Fibroblast of upper back skin (primary cell): ENCODE results near the gene MAP2.

Experiments used
- DNase-seq: peaks from one replicate; pipeline ENCODE4 v3.0.0-alpha.2; 2013

The MAP2 gene

DNA sequence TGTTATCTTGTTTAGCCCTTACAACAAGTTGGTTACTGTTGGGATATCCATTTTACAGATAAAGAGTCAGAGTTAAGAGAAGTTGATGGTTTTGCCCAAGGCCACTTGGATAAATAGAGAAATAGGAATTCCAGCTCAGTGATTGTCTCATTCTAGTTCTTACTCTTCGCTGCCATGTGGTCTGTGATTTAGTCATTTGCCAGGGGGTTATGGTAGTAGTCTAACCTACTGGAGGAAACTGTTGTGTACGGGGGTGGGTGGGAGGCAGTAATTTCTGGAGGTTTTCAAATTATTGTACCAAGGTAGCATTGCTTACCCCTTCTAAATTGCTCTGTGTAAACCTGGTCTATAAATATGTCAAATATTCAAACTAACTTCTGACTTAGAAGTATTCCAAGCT lies 110.4 kb downstream of the MAP2 start:
- no peak for DNase-seq

DNA sequence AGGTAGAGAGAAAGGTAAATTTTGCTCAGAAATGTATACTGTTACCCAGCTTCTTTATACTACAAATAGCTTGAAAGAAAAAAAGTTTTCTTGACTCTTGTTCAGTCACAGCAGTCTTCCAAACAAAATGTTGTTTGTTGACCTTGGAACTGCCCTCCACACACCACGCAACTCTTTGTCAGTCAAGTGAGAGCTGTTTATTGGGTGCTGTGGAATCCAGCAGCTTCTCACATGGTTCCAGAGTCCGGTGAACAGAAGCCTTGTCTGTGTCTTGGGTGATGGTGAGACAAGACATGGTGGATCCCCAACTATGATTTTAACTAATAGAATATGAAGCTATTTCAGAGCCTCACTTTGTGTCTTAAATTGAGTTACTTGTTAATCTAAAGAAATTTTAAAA lies 112.5 kb downstream of the MAP2 start:
- DNase-seq = no peak

DNA sequence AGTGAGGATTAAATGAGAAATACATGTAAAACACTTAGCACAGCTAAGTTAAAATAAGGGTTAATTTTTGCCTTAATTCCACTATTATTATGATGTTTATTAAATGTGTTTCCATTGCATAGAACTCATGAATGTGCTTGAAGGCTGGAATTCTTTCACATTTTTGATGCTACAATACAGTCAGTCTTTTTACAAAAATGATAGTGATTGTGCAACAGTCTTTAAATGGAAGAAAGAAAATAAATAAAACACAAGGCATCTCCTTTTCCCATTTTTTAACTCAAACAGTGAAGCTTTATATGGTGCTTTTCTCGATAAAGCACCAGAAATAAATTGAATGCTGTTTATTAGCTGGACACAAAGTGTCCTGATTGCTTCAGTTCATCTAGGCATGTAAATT lies 123.9 kb downstream of the MAP2 start:
- no peak for DNase-seq

DNA sequence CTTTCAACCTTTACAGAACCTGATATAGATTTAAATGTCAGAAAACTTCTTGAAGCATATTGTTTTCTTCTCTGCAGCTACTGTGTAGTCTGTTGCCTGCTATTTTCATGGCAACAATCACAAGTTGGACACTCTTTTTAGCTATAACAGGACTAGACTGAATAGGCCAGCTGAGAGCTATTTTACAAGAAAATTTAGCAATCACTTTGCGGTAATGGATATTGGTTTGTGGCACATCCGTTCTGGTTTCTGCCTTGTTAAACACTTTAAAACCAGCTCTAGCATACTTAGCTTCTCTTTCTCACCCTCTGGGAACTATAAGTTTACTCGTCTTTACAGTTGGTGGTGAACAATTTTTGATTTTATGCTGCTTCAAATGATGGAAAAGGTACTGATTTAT lies 125.7 kb downstream of the MAP2 start:
- no peak for DNase-seq

DNA sequence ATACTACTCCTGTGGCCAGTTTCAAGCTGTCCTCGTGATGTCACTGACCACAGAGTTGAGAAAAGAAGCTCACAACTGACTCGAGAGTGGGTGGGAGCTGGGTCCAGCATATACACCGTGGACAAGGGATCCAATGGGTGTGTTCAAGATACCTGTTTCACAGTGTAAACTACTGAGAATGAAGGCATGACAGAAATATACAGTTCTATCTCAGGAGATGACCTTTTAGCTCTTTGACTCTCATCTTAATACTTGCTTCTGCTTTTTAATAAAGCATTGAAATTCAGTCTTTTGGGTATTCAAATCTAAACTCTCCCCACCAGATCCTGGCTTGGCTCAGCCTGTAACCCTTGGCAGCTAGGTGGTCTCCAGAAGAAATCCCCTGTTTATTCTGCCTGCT lies 130.1 kb downstream of the MAP2 start:
- DNase-seq = no peak

DNA sequence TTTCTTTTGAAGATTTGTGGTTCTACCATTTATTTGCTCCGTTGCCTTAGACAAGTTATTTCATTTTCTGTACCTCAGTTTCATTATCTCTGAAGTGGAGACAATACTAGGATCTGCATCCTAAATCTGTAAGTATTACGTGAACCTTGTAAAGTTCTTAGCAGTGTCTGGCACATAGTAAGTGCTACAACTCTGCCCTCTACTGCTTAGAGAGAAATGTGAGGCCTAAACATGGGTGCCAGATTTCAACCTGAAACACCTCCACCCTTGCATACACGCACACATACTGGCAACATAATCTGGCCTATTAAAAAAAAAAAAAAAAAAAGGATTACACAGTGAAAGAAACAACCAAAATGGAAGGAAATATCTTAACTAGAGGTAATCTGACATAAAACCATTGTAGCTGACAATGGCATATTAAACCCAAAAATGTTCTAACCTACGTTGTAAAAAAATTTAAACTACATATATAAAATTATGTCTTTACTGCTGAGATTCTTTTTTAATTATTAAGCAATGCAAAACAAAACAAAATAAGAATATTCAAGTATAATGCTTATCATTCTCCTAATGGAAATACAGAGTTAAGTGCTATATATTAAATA lies 132.6 kb downstream of the MAP2 start:
- peak; percentile 54 for DNase-seq

DNA sequence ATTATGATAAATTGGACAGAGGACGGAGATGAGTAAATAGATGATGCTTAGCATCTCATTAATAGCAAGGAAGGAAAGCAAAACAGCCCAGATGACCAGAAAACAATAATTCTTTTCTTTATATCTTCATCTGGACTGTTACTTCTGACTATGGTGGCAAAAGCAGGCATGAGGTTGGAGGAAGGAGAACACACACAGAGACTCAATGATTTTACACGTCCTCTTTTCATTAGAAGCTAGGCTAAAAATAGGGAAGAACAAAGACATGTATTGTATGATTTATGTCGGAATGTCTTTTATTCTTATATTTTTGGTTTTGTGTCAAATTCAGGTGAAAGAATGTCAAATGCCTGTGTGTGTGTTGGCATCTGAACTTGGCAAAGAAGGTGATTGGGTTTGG lies 137.1 kb downstream of the MAP2 start:
- no peak for DNase-seq

DNA sequence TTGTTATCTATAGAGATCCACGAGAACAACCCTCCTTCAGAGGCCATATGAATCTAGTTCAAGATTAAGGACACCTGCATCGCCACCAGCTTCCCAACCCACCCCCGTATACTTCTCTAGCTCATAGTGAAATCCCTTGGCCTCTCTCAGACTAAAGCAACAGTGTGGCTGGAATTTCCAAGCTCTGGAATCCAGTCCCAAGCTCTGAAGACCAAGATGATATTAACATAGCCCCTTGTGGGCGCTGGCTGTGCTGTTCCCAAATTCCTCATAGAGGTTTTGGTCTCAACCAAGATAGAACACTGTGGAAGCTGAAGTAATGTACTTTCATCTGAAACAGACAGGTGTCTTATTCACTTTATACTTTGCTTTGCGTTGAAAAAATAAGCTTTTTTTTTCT lies 139.6 kb downstream of the MAP2 start:
- no peak for DNase-seq

DNA sequence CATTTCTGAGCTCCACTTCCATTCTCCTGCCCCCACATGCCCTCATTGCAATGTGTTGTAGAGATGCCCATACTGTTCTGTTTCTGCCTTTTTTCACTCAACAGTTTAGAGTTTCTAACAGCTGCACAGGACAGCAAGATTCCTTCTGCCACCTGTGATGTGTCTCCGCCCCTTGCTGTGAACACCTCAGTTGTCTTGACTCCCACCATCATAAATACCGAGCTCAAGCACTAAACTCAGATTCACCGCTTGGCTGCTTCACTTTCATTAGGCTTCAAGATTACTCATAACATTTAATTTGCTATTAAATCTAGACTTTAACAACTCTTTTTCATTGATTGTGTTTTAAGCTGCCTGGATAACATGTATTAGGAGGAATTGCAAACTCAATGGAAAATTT lies 141.0 kb downstream of the MAP2 start:
- DNase-seq = no peak

DNA sequence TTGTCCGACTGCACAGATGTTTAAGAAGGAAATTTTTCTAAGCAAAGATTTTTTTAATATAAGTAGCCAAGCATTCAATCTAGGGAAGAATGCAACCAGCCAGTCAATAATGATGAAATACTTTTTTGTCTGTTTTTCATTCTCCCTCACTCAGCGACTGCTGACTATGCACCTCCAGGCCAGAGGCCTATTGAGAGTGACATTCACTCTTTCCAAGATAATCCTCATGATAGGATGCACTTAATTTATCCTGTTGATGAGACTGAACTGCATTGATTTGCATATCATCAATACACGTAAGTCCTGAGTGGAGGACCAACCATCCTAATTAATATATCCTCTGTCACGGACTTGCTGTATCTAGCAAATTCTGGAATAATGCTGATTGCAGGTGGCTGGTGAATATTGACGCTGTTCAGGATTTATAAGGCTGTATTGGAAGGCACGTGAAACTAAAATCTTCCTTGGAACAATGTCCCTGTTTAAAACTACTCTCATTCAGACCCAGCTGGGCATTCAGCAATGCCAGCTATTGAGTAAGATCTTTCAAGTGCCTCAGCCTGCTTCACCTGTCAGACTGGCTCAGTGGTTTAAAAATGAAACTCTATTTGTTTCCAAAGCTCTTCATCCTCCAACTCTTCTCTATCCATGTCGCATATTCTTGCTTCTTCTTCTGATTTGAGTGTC lies 142.2 kb downstream of the MAP2 start:
- no peak for DNase-seq

DNA sequence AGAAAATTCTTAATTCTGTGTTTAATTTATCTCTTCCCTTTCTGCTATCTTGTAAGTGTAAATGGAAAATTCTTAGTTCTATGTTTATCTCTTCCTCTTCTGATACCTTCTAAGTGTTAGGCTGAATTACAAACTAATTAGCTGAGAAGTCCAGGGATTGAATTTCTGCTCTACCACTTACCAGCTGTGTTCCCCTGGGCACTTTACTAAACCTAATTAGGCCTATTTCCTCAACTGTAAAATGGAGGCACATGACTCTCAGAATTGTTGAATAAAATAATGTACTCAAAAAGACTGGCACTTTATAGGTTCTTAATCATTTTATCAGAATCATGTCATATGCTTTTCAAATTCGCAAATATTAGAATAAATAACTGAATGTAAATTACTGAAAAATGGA lies 146.3 kb downstream of the MAP2 start:
- no peak for DNase-seq

DNA sequence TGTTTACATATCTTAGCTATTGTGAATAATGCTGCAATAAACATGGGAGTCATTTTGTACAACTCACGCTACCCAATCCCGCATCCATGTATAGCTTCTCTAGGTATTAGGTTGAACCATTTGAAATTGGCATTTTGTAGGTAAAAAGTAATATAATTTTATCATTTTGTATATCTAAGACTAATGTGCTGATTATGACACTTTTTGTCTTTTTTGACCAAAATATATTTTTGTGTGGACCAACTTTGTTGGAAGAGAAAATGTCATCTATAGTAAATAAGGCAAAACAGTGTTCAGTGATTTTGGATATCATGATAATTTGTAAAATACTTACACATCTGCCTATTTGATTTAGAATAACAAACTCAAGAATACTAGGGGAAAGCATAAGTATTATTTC lies 150.7 kb downstream of the MAP2 start:
- DNase-seq = no peak

DNA sequence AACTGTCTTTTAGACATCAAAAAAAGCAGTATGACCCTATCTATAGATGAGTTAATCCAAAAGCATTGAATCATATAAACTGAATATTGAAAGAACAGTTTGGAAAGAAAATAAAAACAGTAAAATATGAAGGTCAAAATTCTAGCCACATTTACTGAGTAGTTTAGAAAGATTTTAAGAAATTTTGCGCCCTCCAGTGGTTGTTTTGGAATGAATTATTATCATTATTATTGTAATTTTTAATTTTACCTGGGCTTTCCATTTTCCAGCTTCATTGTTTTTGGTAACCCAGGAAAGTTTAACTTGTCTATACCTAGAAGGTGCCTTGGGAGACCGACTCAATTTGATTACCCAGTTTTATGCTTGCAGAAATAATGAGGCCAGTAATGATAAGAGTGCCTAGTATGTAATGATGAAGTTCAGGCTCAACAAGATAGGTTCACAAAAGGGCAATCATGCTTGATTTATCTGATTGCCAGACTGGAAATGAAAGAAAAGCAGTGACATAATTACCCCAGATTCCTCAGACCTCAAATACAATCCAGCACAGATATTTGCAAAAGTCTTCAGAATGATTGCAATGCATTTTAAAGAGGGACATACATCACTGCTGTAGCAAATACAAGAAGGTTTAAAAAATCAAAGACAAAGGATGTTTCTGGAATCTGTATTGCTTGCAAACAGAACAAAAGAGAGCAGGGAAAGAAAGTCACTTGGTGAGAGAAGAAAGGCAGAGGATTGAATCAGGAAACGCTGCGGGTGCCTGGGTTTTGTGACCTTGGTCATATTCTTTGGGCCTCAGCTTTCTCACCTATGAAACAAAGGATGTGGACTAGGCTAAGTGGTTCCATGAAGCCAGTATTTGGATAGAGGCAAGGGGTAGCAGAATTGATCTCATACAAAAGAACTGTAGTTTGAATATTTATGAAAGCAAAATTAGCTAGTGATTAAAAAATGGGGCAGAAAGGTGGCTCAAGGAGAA lies 153.8 kb downstream of the MAP2 start:
- peak; percentile 17 for DNase-seq

DNA sequence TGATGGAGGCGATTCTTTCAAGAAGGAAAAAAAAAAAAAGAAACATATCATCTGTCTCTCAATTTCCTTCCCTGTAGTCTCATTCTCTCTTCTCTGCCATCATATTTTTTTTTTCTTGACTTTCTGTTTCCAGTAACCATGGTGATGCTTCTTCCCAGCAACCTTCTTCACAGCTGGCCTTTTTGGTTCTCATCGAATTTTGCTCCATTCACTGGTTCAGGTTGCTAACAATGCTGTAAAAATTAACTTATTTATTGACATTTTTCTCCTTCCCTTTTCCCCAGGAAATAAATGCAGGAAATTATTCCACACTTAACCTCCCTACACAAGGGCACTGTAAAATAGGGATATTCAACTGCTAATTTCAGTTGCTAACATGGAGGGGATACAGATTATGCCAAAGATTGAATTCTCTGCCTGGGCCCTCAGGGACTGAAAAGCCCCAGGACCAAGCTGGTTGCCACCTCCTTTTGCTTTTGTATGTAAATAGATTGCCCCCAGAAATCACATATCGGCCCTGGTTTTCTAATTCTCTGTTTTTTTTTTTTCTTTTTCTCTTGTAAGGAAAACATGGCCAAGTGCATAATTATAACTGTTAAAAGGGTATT lies 154.7 kb downstream of the MAP2 start:
- DNase-seq = no peak

DNA sequence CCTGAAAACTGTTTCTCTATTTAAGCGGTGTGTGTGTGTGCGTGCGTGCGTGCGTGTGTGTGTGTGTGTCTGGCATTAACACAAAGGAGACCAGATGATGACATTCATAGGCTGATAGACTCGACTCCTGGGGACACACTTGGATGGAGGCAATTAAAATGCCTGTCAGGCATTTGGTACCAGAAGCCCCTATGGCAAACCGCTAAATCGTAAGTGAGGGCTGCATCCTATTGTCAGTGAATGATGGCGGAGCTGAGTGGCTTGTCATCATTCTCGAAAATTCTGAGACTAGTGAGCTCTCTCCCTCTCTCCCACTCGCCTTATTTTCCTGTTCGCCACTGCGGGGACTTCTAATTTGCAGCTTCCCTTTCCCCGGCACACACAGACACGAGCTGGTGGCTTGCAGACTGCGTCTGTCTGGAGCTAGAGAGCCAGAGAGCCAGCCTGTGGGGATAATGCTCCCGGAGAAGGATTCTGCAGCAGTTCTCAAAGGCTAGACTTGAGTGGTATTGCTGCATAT lies 155.4 kb downstream of the MAP2 start:
- DNase-seq = peak; percentile 13

DNA sequence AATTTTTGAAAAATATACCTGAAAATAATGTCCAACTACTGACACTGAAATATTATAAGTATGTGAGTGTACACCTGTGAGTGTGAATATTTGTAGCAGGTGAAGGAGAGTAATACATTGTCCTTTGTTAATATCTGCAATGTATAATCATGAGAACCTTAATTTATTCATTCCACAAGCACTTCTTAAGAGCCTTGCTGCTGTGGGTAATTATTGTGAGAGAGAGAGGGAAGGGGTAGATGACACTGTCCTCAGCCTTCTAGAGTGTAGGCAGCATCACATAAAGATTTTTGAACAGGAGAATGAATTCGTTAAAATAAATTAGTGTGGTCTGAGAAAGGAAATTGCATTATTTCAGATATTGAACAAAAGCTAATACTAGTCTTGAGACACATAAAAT lies 157.2 kb downstream of the MAP2 start:
- no peak for DNase-seq

DNA sequence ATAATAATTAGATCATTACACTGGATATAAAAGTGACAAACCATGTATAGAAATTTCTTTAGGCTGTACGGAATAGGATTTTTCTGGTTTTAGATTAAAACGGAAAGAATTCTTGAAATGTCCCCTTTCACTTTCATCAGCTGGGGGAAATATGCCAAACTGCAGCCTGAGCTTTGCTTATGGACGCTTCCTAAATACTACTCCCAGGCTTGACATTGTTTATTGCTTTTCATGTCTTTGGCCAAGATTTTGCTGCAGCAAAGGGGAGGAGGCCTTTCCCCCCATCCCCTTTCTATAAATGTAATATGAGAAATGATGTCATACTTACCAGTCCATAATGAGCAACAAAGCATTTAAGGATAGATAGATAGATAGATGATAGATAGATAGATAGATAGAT lies 158.4 kb downstream of the MAP2 start:
- DNase-seq = no peak

DNA sequence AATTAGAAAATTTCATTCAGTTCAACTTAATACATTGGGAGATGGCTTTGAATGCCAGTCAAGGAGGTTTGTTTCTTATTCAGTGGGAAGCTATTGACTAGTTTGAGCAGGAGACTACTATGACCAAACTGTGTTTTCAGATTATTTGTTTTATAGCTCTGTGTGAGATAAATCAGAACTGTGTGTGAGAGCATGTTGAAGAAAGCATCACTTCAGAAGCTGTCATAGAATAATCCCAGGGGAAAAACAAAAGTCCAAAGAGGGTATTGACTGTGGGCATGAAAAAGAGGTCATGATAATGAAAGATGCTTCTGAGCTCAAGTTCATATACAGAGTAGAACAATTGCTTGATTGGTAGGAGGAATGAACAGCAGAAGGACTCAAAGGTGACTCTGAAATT lies 160.6 kb downstream of the MAP2 start:
- DNase-seq = no peak

DNA sequence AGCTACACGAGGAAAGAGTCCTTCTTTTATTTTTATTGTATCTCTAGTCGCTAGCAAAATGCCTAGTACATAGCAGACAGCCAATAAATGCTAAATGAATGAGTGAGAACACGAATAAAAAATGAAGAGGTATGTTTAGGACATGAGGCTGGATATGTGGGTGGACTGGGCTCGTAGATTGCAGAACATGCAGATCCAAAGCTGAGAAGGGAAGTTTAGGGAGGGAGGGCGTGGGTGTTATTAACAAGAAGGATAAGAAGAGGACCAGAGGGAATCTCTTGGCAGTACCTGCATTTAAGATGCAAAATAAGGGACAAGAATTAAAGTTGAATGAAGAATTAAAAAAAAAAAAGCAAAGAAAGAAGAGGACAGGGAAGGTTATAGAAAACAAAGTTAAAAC lies 161.1 kb downstream of the MAP2 start:
- DNase-seq = no peak

DNA sequence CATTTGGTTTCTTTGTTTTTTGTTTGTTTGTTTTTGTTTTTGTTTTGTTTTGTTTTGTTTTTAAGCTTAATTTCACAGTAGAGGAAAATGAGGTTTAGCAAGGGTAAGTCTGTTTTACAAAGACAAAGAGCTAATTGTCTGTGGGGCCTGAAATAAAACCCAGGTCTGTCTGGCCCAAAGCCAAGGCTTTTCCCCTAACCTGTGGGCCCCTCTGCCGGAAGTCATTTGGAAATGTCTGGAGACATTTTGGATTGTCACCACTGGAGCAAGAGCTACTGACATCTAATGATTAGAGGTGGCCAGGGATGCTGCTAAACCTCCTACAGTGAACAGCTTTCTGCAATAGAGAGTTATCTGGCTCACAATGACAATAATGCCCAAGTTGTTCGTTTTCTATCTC lies 167.2 kb downstream of the MAP2 start:
- no peak for DNase-seq

DNA sequence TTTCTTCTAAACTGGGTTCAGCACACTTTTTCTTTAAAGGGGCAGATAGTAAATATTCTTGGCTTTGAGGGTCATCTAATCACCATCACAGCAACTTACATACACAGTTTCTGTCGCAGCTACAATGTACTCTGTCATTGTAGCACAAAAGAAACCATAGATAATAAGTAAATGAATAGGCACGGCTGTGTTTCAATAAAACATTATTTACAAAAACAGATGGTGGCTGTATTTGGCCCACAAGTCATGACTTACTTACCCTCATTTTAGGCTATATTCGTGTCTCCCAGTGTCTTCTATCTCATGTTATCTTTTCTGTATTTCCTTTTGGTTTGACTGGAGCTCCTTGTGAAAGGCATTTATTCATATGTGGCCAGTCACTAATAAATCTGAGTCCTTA lies 168.3 kb downstream of the MAP2 start:
- DNase-seq = no peak

DNA sequence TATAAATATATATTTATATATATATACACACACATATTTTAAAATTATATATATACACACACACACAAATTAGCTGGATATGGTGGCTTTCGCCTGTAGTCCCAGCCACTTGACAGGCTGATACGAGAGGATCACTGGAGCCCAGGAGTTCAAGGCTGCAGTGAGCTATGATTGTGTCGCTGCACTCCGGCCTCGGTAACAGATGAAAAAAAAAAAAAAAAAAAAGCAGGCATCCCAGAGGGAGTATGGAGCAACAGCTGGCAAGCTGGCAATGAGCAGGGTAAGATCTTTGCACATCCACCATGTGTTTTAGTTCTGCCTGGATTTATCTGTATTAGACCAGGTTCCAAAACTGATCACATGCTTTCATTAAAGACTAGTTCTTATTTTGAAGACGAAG lies 170.1 kb downstream of the MAP2 start:
- no peak for DNase-seq

DNA sequence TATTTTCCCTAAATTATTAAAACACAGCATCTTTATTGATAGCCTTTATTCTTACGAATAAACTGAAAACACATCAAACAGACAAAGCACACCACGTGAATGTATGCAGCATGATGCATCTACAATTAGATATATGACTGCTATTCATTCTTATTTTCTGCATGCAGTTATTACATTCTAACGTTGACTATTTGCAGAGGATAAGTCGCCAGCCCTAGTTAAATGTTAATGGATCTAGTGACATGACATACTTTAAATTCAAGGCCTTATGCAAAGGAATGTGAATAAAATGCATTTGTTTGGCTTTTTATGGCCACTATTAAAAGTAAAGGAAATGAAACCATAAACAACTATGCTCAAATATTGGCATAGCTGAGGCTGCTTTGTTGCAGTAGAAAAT lies 172.4 kb downstream of the MAP2 start:
- DNase-seq = no peak
